ENCODE data around the gene TTC7B.

Gene TTC7B

GRCh38 chr14:90740946-90741681 is 75.1 kb downstream of the TTC7B start:
- no peaks in the 10 kb centered on the region for H3K36me3 ChIP-seq (ENCODE audit: insufficient read depth, low read length)

GRCh38 chr14:90740081-90740480 is 76.1 kb downstream of the TTC7B start:
- Histone ChIP-seq H2AFZ (ENCODE audit: low read depth, low read length) (no peak overlapping the region), H3K4me3 (ENCODE audit: low read depth in 1 of 2, low read length in 2 of 2) (no peak overlapping the region), H3K27me3 (ENCODE audit: insufficient read depth, low read length, poor library complexity) (no peaks in the 10 kb centered on the region), H3K79me2 (ENCODE audit: insufficient read depth, low read length) (no peaks in the 10 kb centered on the region), H3K27ac (ENCODE audit: low read length) (no peak overlapping the region), H3K4me2 (ENCODE audit: insufficient read depth, low read length) (no peak overlapping the region), H3K36me3 (ENCODE audit: insufficient read depth, low read length) (no peaks in the 10 kb centered on the region), H3K9ac (ENCODE audit: low read depth, low read length) (no peak overlapping the region), H4K20me1 (ENCODE audit: insufficient read depth, low read length) (no peaks in the 10 kb centered on the region), H3K9me3 (ENCODE audit: insufficient read depth, low read length, severe bottlenecking) (no peaks in the 10 kb centered on the region), H3K4me1 (ENCODE audit: insufficient read depth, low read length) (no peaks in the 10 kb centered on the region)
- ATAC-seq (ENCODE audit: insufficient read depth, low read depth) (no peak), DNase-seq (no peak)
- TF ChIP-seq EZH2 (IDR thresholded peaks at IDR 0.05; ENCODE audit: borderline replicate concordance, low read depth, low read length, severe bottlenecking) = no peak
- TF ChIP-seq CTCF (IDR thresholded peaks at IDR 0.05; ENCODE audit: borderline replicate concordance, extremely low read depth, low read length, poor library complexity, severe bottlenecking) = no peak

More at GRCh38 chr14:90740946-90741681, 75.1 kb downstream of the TTC7B start:
- no peaks in the 10 kb centered on the region for H3K9me3 ChIP-seq (ENCODE audit: insufficient read depth, low read length, severe bottlenecking)
- ATAC-seq (ENCODE audit: insufficient read depth, low read depth) (no peak), DNase-seq (no peak)
- no peaks in the 10 kb centered on the region for H4K20me1 ChIP-seq (ENCODE audit: insufficient read depth, low read length)
- no peak overlapping the region for H3K4me2 ChIP-seq (ENCODE audit: insufficient read depth, low read length)
- no peak for TF ChIP-seq EZH2 (IDR thresholded peaks at IDR 0.05; ENCODE audit: borderline replicate concordance, low read depth, low read length, severe bottlenecking)
- no peak for TF ChIP-seq CTCF (IDR thresholded peaks at IDR 0.05; ENCODE audit: borderline replicate concordance, extremely low read depth, low read length, poor library complexity, severe bottlenecking)
- H3K4me1 ChIP-seq (ENCODE audit: insufficient read depth, low read length) = no peaks in the 10 kb centered on the region
- H3K79me2 ChIP-seq (ENCODE audit: insufficient read depth, low read length) = no peaks in the 10 kb centered on the region
- H3K27ac ChIP-seq (ENCODE audit: low read length) = no peak overlapping the region
- no peak overlapping the region for H2AFZ ChIP-seq (ENCODE audit: low read depth, low read length)
- no peak overlapping the region for H3K9ac ChIP-seq (ENCODE audit: low read depth, low read length)
- no peaks in the 10 kb centered on the region for H3K27me3 ChIP-seq (ENCODE audit: insufficient read depth, low read length, poor library complexity)
- no peak overlapping the region for H3K4me3 ChIP-seq (ENCODE audit: low read depth in 1 of 2, low read length in 2 of 2)

- ATAC-seq (ENCODE audit: insufficient read depth, low read depth) (no peak), DNase-seq (no peak)
- Histone ChIP-seq H3K27ac (ENCODE audit: low read length) (no peak overlapping the region), H3K4me2 (ENCODE audit: insufficient read depth, low read length) (no peak overlapping the region), H2AFZ (ENCODE audit: low read depth, low read length) (no peak overlapping the region), H4K20me1 (ENCODE audit: insufficient read depth, low read length) (no peaks in the 10 kb centered on the region), H3K9ac (ENCODE audit: low read depth, low read length) (no peak overlapping the region), H3K4me1 (ENCODE audit: insufficient read depth, low read length) (no peaks in the 10 kb centered on the region), H3K36me3 (ENCODE audit: insufficient read depth, low read length) (no peaks in the 10 kb centered on the region), H3K27me3 (ENCODE audit: insufficient read depth, low read length, poor library complexity) (no peaks in the 10 kb centered on the region), H3K4me3 (ENCODE audit: low read depth in 1 of 2, low read length in 2 of 2) (no peak overlapping the region), H3K79me2 (ENCODE audit: insufficient read depth, low read length) (no peaks in the 10 kb centered on the region), H3K9me3 (ENCODE audit: insufficient read depth, low read length, severe bottlenecking) (no peaks in the 10 kb centered on the region)
- TF ChIP-seq CTCF (IDR thresholded peaks at IDR 0.05; ENCODE audit: borderline replicate concordance, extremely low read depth, low read length, poor library complexity, severe bottlenecking) (no peak), EZH2 (IDR thresholded peaks at IDR 0.05; ENCODE audit: borderline replicate concordance, low read depth, low read length, severe bottlenecking) (no peak)
Observed at GRCh38 chr14:90739318-90740068, 76.7 kb downstream of the TTC7B start.
